Measurements from ENCODE around the gene WASHC3.

WASHC3 gene

GRCh38 chr12:102069707-102070106, 7.9 kb upstream of the WASHC3 start:
- Histone ChIP-seq H3K9me3 (ENCODE audit: control insufficient read depth in 2 of 2, low read length in 2 of 2) (no peaks in the 10 kb centered on the region), H3K27ac (ENCODE audit: low read length) (no peak overlapping the region), H3K27me3 (ENCODE audit: control insufficient read depth in 1 of 2, insufficient read depth in 2 of 2, low read length in 2 of 2) (no peaks in the 10 kb centered on the region), H3K36me3 (ENCODE audit: control insufficient read depth in 2 of 2, insufficient read depth in 2 of 2, low read length in 2 of 2) (peaks cover 0 to under 1% of the 10 kb centered on the region in 2 donors), H3K4me3 (ENCODE audit: low read length in 2 of 2) (no peak overlapping the region), H3K9ac (ENCODE audit: low read length in 2 of 2) (no peak overlapping the region), H3K4me1 (ENCODE audit: control insufficient read depth, insufficient read depth, low read length) (no peaks in the 10 kb centered on the region)

DNA sequence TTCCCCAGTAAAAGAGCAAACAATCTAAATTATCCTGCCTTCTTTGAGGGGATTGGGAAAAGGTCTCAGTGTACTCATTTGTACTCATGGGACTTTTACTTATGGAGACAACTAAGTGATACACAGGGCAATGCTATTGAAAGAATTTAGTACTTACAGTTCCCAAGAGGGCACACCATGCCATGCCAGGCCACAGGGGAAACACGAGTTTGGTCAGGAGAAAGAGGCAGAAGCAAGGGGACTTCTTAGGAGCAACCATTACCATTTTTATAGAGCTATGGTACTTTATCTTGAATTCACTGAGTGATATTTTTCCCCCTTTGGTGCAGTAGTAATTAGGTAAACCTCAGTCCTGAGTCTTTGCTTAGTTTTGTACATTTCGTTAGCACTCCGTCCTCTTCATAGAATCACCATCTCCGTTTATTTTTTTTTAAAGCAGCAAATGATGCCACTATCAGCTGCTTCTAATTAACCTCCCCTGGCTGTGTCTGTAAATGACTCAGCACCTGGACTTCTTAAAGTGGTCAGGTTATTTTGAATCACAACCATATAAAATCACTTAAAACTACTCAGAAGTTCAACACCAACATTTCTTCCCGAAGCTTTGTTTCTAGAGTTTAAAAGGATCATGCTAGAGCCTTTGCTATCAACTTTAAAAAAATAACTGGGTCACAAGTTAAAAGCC, 5.9 kb upstream of the WASHC3 start:
- Histone ChIP-seq H3K4me3 (ENCODE audit: low read length in 2 of 2) (no peak overlapping the region), H3K27ac (ENCODE audit: low read length) (no peak overlapping the region)

GRCh38 chr12:102064476-102064875, 2.7 kb upstream of the WASHC3 start:
- Histone ChIP-seq H3K36me3 (ENCODE audit: control insufficient read depth in 2 of 2, insufficient read depth in 2 of 2, low read length in 2 of 2) (peaks cover 0 to 1% of the 10 kb centered on the region in 2 donors), H3K9me3 (ENCODE audit: control insufficient read depth in 2 of 2, low read length in 2 of 2) (no peaks in the 10 kb centered on the region), H3K4me3 (ENCODE audit: low read length in 2 of 2) (no peak overlapping the region), H3K4me1 (ENCODE audit: control insufficient read depth, insufficient read depth, low read length) (peaks cover 4% of the 10 kb centered on the region), H3K27ac (ENCODE audit: low read length) (no peak overlapping the region), H3K27me3 (ENCODE audit: control insufficient read depth in 1 of 2, insufficient read depth in 2 of 2, low read length in 2 of 2) (no peaks in the 10 kb centered on the region), H3K9ac (ENCODE audit: low read length in 2 of 2) (no peak overlapping the region)

More for the DNA sequence above, 5.9 kb upstream of the WASHC3 start:
- Histone ChIP-seq H3K9ac (ENCODE audit: low read length in 2 of 2) (no peak overlapping the region), H3K27me3 (ENCODE audit: control insufficient read depth in 1 of 2, insufficient read depth in 2 of 2, low read length in 2 of 2) (no peaks in the 10 kb centered on the region), H3K4me1 (ENCODE audit: control insufficient read depth, insufficient read depth, low read length) (no peaks in the 10 kb centered on the region), H3K9me3 (ENCODE audit: control insufficient read depth in 2 of 2, low read length in 2 of 2) (no peaks in the 10 kb centered on the region), H3K36me3 (ENCODE audit: control insufficient read depth in 2 of 2, insufficient read depth in 2 of 2, low read length in 2 of 2) (no peaks in the 10 kb centered on the region)

GRCh38 chr12:102063069-102063468, 1.3 kb upstream of the WASHC3 start:
- H3K9me3 ChIP-seq (ENCODE audit: control insufficient read depth in 2 of 2, low read length in 2 of 2): no peaks in the 10 kb centered on the region

DNA sequence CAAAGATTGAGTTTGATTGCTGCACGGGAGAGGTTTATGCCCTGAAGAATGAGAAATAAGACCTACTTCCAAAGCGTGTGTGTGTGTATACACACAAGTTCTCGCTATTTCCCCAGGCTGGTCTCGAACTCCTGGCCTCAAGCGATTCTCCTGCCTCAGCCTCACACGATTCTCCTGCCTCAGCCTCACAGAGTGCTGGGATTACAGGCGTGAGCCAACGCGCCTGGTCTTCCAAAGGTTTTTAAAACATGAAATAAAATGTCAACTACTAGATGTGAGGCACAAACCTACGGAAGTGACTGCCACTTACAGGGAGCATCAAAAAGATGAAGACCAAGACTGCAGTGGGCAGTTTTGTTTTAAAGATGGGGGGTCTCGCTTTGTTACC, 622 bp upstream of the WASHC3 start:
- Histone ChIP-seq H3K9me3 (ENCODE audit: control insufficient read depth in 2 of 2, low read length in 2 of 2) (no peaks in the 10 kb centered on the region), H3K27me3 (ENCODE audit: control insufficient read depth in 1 of 2, insufficient read depth in 2 of 2, low read length in 2 of 2) (no peaks in the 10 kb centered on the region), H3K36me3 (ENCODE audit: control insufficient read depth in 2 of 2, insufficient read depth in 2 of 2, low read length in 2 of 2) (peaks cover 0 to 8% of the 10 kb centered on the region in 2 donors), H3K4me1 (ENCODE audit: control insufficient read depth, insufficient read depth, low read length) (peaks cover 4% of the 10 kb centered on the region), H3K27ac (ENCODE audit: low read length) (no peak overlapping the region), H3K4me3 (ENCODE audit: low read length in 2 of 2) (peak overlapping the region; percentile 91 to 94), H3K9ac (ENCODE audit: low read length in 2 of 2) (no peak overlapping the region)

More at GRCh38 chr12:102063069-102063468, 1.3 kb upstream of the WASHC3 start:
- Histone ChIP-seq H3K4me1 (ENCODE audit: control insufficient read depth, insufficient read depth, low read length) (peaks cover 4% of the 10 kb centered on the region), H3K9ac (ENCODE audit: low read length in 2 of 2) (no peak overlapping the region), H3K27me3 (ENCODE audit: control insufficient read depth in 1 of 2, insufficient read depth in 2 of 2, low read length in 2 of 2) (no peaks in the 10 kb centered on the region), H3K27ac (ENCODE audit: low read length) (no peak overlapping the region), H3K4me3 (ENCODE audit: low read length in 2 of 2) (no peak overlapping the region), H3K36me3 (ENCODE audit: control insufficient read depth in 2 of 2, insufficient read depth in 2 of 2, low read length in 2 of 2) (peaks cover 0 to 8% of the 10 kb centered on the region in 2 donors)

DNA sequence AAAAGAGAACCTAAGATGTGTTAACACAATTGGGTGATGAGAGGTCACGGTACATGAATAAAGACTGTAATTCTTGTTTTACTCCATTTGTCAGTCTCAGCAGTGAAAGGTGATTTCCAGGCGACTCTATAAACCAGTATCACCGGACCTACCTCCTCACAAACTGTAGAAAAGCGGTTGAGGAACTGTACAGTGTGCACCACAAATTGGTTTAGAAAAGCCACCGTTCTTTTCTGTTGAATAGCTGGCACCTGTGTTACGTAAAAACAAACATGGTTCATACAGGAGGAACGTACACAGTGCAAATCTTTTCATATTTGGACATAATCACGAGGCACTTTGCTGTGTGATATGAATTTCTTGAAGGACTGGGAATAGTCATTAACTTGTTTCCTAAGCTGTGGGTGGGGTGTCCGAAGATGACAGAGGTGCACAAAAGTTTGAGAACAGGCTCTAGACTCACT, 663 bp downstream of the WASHC3 start:
- Histone ChIP-seq H3K4me1 (ENCODE audit: control insufficient read depth, insufficient read depth, low read length) (peaks cover 4% of the 10 kb centered on the region), H3K27me3 (ENCODE audit: control insufficient read depth in 1 of 2, insufficient read depth in 2 of 2, low read length in 2 of 2) (no peaks in the 10 kb centered on the region), H3K4me3 (ENCODE audit: low read length in 2 of 2) (peak overlapping the region; percentile 91 to 94), H3K9me3 (ENCODE audit: control insufficient read depth in 2 of 2, low read length in 2 of 2) (no peaks in the 10 kb centered on the region), H3K9ac (ENCODE audit: low read length in 2 of 2) (peak overlapping the region; percentile 95), H3K27ac (ENCODE audit: low read length) (peak overlapping the region; percentile 76), H3K36me3 (ENCODE audit: control insufficient read depth in 2 of 2, insufficient read depth in 2 of 2, low read length in 2 of 2) (peaks cover 0 to 11% of the 10 kb centered on the region in 2 donors)

GRCh38 chr12:102059343-102059742, 2.4 kb downstream of the WASHC3 start:
- Histone ChIP-seq H3K4me3 (ENCODE audit: low read length in 2 of 2) (no peak overlapping the region), H3K27me3 (ENCODE audit: control insufficient read depth in 1 of 2, insufficient read depth in 2 of 2, low read length in 2 of 2) (no peaks in the 10 kb centered on the region), H3K9ac (ENCODE audit: low read length in 2 of 2) (no peak overlapping the region), H3K4me1 (ENCODE audit: control insufficient read depth, insufficient read depth, low read length) (peaks cover 4% of the 10 kb centered on the region), H3K9me3 (ENCODE audit: control insufficient read depth in 2 of 2, low read length in 2 of 2) (no peaks in the 10 kb centered on the region), H3K36me3 (ENCODE audit: control insufficient read depth in 2 of 2, insufficient read depth in 2 of 2, low read length in 2 of 2) (peaks cover 4 to 14% of the 10 kb centered on the region in 2 donors), H3K27ac (ENCODE audit: low read length) (no peak overlapping the region)

- peaks cover 7 to 19% of the 10 kb centered on the region in 2 donors for H3K36me3 ChIP-seq (ENCODE audit: control insufficient read depth in 2 of 2, insufficient read depth in 2 of 2, low read length in 2 of 2)
- H3K9me3 ChIP-seq (ENCODE audit: control insufficient read depth in 2 of 2, low read length in 2 of 2): no peaks in the 10 kb centered on the region
- no peaks in the 10 kb centered on the region for H3K27me3 ChIP-seq (ENCODE audit: control insufficient read depth in 1 of 2, insufficient read depth in 2 of 2, low read length in 2 of 2)
- no peak overlapping the region for H3K27ac ChIP-seq (ENCODE audit: low read length)
- H3K4me3 ChIP-seq (ENCODE audit: low read length in 2 of 2): no peak overlapping the region
- H3K4me1 ChIP-seq (ENCODE audit: control insufficient read depth, insufficient read depth, low read length): no peaks in the 10 kb centered on the region
- H3K9ac ChIP-seq (ENCODE audit: low read length in 2 of 2): no peak overlapping the region
Measured at GRCh38 chr12:102054345-102054744, 7.4 kb downstream of the WASHC3 start.

DNA sequence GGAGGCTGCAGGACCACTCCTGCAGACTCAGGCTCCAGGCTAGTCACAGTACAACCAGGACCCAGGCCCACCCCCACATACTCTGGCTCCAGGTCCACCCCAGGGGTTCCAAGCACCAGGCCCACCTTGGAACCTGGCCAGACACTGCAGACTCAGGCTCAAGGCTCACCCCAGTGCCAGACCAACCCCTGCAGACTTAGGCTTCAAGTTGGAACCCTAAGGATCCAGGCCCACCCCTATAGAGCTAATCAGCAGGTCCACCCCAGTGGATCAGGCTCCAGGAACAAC, 8.8 kb downstream of the WASHC3 start:
- Histone ChIP-seq H3K9me3 (ENCODE audit: control insufficient read depth in 2 of 2, low read length in 2 of 2) (no peaks in the 10 kb centered on the region), H3K4me1 (ENCODE audit: control insufficient read depth, insufficient read depth, low read length) (no peaks in the 10 kb centered on the region), H3K36me3 (ENCODE audit: control insufficient read depth in 2 of 2, insufficient read depth in 2 of 2, low read length in 2 of 2) (peaks cover 10 to 21% of the 10 kb centered on the region in 2 donors), H3K27ac (ENCODE audit: low read length) (no peak overlapping the region), H3K27me3 (ENCODE audit: control insufficient read depth in 1 of 2, insufficient read depth in 2 of 2, low read length in 2 of 2) (no peaks in the 10 kb centered on the region), H3K4me3 (ENCODE audit: low read length in 2 of 2) (no peak overlapping the region), H3K9ac (ENCODE audit: low read length in 2 of 2) (no peak overlapping the region)

- no peak overlapping the region for H3K4me3 ChIP-seq (ENCODE audit: low read length in 2 of 2)
- H3K27ac ChIP-seq (ENCODE audit: low read length): no peak overlapping the region
- peaks cover 10 to 21% of the 10 kb centered on the region in 2 donors for H3K36me3 ChIP-seq (ENCODE audit: control insufficient read depth in 2 of 2, insufficient read depth in 2 of 2, low read length in 2 of 2)
- H3K9ac ChIP-seq (ENCODE audit: low read length in 2 of 2): no peak overlapping the region
- no peaks in the 10 kb centered on the region for H3K4me1 ChIP-seq (ENCODE audit: control insufficient read depth, insufficient read depth, low read length)
- H3K27me3 ChIP-seq (ENCODE audit: control insufficient read depth in 1 of 2, insufficient read depth in 2 of 2, low read length in 2 of 2): no peaks in the 10 kb centered on the region
- H3K9me3 ChIP-seq (ENCODE audit: control insufficient read depth in 2 of 2, low read length in 2 of 2): no peaks in the 10 kb centered on the region
Measured at GRCh38 chr12:102052192-102053061, 9.4 kb downstream of the WASHC3 start.
